AG09319 (cell line): ENCODE results near the gene ARHGEF9.

Experiments used
- DNase-seq: peaks from one replicate; pipeline ENCODE4 v3.0.0-alpha.2; 2010; ENCODE audit warnings: low read depth; ENCODE audit errors: extremely low read depth
- TF ChIP-seq, protein P1 (sequence below): IDR thresholded peaks from 2 replicates; pipeline ENCODE4 v1.5.1; 2011; ENCODE audit warnings: low read depth, mild to moderate bottlenecking, inconsistent platforms, low read length, moderate library complexity

ARHGEF9 gene

DNA sequence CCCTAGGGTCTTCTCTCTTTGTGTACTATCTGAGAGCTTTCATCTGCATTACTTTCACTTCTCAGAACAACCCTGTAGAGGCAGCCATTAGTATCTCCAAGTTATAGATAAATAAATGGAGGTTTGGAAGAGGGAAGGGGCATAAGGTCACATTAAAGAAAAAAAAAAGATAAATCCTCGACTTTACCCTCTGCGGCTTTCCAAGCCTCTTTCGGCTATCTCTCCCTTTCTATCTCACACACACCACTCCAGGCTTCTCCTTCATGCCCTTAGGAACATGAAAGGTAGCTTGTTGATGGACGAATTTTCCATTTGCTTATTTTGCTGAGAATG, 660 bp upstream of the ARHGEF9 start:
- TF ChIP-seq, protein P1, sequence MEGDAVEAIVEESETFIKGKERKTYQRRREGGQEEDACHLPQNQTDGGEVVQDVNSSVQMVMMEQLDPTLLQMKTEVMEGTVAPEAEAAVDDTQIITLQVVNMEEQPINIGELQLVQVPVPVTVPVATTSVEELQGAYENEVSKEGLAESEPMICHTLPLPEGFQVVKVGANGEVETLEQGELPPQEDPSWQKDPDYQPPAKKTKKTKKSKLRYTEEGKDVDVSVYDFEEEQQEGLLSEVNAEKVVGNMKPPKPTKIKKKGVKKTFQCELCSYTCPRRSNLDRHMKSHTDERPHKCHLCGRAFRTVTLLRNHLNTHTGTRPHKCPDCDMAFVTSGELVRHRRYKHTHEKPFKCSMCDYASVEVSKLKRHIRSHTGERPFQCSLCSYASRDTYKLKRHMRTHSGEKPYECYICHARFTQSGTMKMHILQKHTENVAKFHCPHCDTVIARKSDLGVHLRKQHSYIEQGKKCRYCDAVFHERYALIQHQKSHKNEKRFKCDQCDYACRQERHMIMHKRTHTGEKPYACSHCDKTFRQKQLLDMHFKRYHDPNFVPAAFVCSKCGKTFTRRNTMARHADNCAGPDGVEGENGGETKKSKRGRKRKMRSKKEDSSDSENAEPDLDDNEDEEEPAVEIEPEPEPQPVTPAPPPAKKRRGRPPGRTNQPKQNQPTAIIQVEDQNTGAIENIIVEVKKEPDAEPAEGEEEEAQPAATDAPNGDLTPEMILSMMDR, result no peak

DNA sequence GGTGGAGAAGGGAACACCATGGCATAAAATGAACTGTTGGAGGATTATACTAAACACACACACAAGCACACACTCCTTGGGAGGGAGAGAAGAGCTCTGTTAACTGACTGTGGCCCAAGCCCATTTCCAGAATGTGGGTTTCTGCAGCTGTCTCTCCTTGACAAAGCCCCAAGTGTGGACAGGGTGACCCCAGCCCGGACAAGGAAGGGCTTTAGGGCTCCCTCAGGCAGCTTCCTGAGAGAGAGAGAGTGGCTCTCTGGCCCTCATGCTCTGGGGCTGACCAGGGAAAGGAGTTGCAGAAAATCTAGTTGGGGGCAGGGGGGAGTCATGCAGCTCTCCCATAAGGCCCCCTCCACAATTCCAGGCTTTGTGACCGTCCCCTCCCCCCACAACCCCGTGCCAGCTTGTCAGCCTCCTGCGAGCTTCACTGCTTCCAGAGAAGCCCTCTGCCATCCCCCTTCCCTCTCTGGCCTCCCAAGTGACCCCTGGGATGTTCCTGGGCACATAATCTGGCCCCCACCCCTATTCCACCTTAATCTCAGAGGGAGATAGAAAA, 590 bp downstream of the ARHGEF9 start:
- no peak for DNase-seq

More for the DNA sequence above, 660 bp upstream of the ARHGEF9 start:
- DNase-seq, result no peak

DNA sequence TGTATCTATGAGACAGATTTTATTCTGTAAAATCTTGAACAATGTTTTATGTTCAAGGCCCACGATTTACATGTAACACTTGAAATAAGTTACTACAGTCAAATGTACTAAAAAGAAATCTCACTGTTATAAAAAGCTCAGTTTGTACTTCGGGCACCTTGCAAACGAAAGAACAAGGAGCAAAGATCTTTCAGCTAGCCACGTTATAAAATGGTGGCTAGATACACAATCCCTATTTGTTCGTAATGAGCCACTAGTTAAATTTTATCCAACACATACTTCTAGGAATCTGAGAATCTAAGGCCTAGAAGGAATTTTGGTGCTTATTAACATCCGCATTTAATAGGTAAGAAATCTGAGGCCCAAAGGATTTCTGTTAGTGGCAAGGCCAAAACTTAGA, 2.5 kb downstream of the ARHGEF9 start:
- no peak for DNase-seq
- TF ChIP-seq, protein P1, result no peak

More for the DNA sequence above, 590 bp downstream of the ARHGEF9 start:
- TF ChIP-seq, protein P1, result no peak

DNA sequence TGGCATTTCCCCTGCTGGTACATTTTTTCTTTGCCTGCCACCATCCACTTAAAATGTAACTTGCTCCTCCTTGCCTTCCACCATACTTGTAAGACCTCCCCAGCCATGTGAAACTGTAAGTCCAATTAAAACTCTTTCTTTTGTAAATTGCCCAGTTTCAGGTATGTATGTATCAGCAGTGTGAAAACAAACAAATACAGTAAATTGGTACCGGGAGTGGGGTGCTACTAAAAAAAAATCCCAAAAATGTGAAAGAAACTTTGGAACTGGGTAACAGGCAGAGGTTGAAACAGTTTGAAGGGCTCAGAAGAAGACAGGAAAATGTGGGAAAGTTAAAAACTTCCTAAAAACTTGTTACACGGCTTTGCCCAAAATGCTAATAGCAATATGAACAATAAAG, 16.3 kb downstream of the ARHGEF9 start:
- no peak for DNase-seq
- TF ChIP-seq, protein P1, result no peak

DNA sequence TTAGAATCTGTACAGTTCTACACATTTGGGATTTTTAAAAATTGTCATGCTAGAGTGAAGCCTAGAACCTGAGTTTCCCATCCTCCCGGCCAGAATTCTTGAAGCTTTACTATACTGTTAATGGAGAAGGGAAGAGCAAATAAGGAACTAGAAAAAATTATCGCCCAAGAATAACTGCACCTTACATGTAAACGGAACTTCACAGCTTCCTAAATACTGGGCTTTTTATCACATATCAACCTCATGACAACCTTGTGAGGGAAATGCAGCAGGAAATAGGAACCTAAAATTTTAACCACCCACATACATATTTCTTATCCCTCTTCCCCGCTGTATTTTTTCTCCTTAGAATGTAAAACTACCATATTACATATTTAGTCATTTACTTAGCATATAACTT, 19.3 kb downstream of the ARHGEF9 start:
- DNase-seq, result no peak
- TF ChIP-seq, protein P1, result no peak

DNA sequence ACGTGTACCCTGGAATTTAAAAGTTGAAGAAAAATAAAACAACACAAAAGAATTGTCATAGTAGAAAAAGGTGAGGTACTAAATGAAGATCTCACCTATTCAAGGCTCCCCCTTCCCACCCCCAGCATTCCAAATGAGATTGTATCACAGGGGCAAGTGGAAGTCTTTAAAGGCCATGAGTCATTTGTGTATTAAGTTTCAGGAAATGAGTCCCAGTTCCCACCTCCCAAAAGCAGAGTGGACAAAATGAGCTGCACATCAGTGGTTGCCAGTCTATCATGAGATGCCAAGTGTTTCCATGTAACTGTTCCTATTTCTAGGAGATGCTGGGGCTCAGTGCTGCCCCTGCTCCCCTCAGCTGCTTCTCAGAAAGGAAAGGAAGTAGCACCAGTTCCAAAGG, 20.1 kb downstream of the ARHGEF9 start:
- no peak for DNase-seq
- TF ChIP-seq, protein P1, result no peak

DNA sequence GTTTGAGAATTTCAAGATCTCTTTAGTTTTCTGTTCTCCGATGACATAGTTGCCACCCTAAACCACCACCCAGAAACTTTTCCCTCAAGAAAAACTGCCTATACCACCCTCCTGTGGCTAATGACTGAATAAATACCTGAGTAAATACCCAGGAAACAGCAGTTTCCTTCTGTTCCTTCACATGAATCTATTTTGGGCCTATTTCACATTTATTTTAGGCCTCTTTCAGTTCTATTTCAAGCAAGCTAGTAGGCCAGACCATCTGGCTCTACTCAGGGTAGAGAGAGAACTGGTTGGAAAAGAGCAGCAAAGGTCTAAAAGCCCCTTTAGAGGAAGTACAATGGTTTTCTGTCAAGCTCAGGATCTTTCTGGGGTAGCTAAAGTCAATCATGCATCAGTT, 23.4 kb downstream of the ARHGEF9 start:
- TF ChIP-seq, protein P1, result no peak
- no peak for DNase-seq
